Spinal cord (tissue), 10 donors: ENCODE measurements around the gene CALCOCO1. TPM values are rescaled to one million over a fixed set of nuclear protein-coding genes. Genes with fewer than 3 reads are reported as not detected.

ENCODE experiments used
- DNase-seq, 6 donors: peaks; one replicate each; pipeline versions ENCODE4 v3.0.0 to v3.0.0-alpha.2; 2013 to 2015; ENCODE audit warnings: low spot score in 6 of 6, low read depth in 4 of 6
- H3K27ac ChIP-seq: one replicate; pipeline ENCODE4 v1.5.1; 2013; ENCODE audit warnings: low read depth, low read length, control low read depth
- H3K27me3 ChIP-seq: one replicate; pipeline ENCODE4 v1.6.1; 2013; ENCODE audit warnings: low read length; ENCODE audit not compliant: control insufficient read depth, insufficient read depth
- H3K36me3 ChIP-seq: one replicate; pipeline ENCODE4 v1.6.1; 2013; ENCODE audit warnings: low read length; ENCODE audit not compliant: control insufficient read depth, insufficient read depth
- H3K4me1 ChIP-seq: one replicate; pipeline ENCODE4 v1.6.1; 2013; ENCODE audit warnings: low read length; ENCODE audit not compliant: control insufficient read depth, insufficient read depth
- H3K4me3 ChIP-seq: one replicate; pipeline ENCODE4 v1.5.1; 2013; ENCODE audit warnings: low read depth, low read length, control low read depth
- H3K9me3 ChIP-seq: one replicate; pipeline ENCODE4 v1.6.1; 2013; ENCODE audit warnings: low read length; ENCODE audit not compliant: control insufficient read depth, insufficient read depth
- WGBS: methylation state at CpG from one replicate; pipeline ENCODE4 v1.1.5; 2013; ENCODE audit warnings: missing lambda C conversion rate; ENCODE audit not compliant: insufficient coverage; 5-methylcytosine and 5-hydroxymethylcytosine counted together
- polyA plus RNA-seq, 2 donors: library from polyadenylated mRNA; unstranded; fragments of 120-200 nt; gene quantifications; one replicate each; pipeline ENCODE4 v1.2.1, GENCODE V29; 2013; ENCODE audit not compliant: insufficient read length in 2 of 2
- total RNA-seq, 2 donors: library from RNA; depleted of rRNA in 1 of 2; stranded (reverse); fragments of 120-200 nt in 1 of 2; fragments of >200 nt in 1 of 2; gene quantifications; one replicate each; pipeline versions ENCODE4 v1.2.3 to v1.2.4, GENCODE V29; 2013 to 2014
- donor health status: healthy.

CALCOCO1 gene
- total and polyA plus RNA-seq, 4 donors = 55.5 to 205 (median 103) TPM

DNA sequence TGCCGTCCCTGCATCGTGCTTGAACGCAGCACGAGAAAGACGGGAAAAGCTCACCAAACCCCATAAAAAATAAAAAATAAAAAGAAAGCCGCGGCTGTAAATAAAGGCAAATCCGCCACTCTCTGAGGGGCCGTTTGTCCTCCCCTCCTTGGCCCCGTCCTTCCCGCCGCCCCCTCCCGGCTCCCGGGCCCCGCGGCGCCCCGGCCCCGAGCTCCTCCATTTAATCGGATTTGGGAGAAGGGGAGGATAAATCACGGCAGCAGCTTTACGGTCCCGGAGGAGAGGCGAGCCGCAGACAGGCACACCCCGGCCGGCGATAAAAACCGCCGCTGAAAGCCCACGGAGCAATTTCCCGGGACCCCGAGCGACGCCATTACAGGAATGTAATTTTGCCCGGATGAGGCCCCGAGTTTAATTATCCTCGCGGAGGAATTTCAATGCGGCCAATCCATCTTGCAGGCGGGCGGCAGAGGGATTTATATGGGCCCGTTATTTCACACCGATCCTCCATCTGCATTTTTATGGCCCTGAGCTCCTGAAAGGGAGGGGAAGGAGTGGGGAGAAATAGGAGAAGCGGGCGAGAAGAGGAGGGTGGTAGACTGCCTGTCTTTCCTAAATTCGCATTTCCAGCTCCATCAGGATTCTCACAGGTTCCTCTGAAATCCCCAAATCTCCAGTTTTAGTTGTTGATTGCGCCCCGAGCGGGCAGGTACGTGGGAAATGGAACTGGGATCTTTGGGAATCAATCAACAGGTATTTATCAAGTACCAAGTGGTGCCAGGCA, 50.0 kb downstream of the CALCOCO1 start:
- WGBS = 0% methylated on average over 27 of the region's 51 CpGs
- peak in 3 of 6 donors; percentile 67 to 96 (median 82) for DNase-seq
- Histone ChIP-seq H3K9me3 (no peaks in the 10 kb centered on the region), H3K27ac (peak overlapping the region; percentile 100), H3K4me3 (peak overlapping the region; percentile 99), H3K4me1 (peaks cover 30% of the 10 kb centered on the region), H3K36me3 (peaks cover 19% of the 10 kb centered on the region), H3K27me3 (no peaks in the 10 kb centered on the region)

DNA sequence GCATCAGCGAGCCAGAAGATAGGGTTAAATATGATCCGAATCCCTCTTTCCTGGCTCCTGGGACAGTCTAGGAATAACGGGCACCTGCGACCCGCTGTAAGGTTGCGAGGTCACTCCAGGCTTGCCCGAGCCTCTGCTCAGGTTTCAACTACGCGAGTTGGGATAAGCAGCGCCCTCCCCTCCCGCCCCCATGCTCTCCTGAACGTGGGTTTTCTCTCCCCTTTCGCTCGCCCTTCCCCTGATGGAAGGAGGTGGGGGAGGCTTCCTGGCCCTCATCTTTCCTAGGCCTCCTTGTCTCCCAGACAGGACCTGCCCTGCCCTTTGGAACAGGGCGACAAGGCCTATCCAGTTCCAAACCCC, 50.6 kb downstream of the CALCOCO1 start:
- 11% methylated on average over 7 of the region's 15 CpGs for WGBS

DNA sequence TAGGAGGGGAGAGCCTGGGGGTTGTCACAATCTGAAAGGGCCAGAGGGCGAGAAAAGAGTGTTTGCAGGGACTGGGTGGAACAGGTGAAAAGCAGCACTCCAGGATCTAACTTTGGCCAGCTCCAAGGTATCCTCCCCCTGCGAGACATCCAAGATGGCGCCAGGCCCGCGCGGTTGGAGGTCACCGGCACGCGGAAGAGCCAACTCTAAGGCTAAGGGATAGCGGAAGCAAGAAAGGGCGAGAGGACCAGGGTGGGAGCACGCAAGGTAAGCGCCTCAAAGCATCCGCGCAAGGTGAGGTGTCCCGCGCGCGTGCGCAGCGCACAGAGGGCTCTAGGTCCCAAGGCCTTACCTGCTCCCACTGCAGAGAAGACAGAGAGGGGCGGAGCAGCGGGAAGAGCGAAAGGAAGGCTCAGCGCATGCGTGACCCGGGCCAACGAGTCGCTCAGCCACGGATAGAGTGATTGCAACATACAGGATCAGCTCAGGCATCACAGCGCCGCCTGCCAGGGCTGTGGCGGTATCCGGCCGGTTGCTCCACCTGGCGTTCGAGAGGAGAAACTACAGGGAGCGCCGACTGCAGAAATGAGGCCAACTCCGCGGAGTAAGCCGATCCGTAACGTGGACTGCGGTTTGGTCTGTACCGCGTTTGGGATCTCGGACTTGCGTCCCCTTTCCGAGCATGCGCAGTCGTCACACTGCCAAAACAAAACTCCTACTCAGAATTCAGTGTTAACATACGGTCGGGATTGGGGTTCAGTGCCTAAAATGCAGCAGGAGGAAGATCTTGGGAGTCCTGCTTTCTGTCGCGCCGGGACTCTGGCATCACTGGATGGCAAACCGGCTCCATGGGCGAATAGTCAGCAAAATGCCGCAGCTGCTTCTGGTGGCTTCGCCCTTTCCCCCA, 51.3 kb downstream of the CALCOCO1 start, which contains the start of gene ATP5MC2:
Gene ATP5MC2 (minus strand): TSS at position 383 of the 907 bp plus-strand sequence. CDS start 3,469 bp downstream, outside the sequence.
- Histone ChIP-seq H3K27me3 (no peaks in the 10 kb centered on the region), H3K4me3 (peak within 1 kb of the TSS; percentile 99), H3K9me3 (no peaks in the 10 kb centered on the region), H3K36me3 (peaks cover 27% of the 10 kb centered on the region), H3K4me1 (peaks cover 30% of the 10 kb centered on the region), H3K27ac (peak within 1 kb of the TSS; percentile 100)
- 1% methylated on average over 59 of the region's 61 CpGs for WGBS
- peak; percentile 96 to 100 (median 98) for DNase-seq

More for the DNA sequence above, 50.6 kb downstream of the CALCOCO1 start:
- Histone ChIP-seq H3K27ac (peak overlapping the region; percentile 100), H3K27me3 (no peaks in the 10 kb centered on the region), H3K36me3 (peaks cover 24% of the 10 kb centered on the region), H3K9me3 (no peaks in the 10 kb centered on the region), H3K4me1 (peaks cover 30% of the 10 kb centered on the region), H3K4me3 (peak overlapping the region; percentile 99)
- DNase-seq = peak in 1 of 6 donors; percentile 78

DNA sequence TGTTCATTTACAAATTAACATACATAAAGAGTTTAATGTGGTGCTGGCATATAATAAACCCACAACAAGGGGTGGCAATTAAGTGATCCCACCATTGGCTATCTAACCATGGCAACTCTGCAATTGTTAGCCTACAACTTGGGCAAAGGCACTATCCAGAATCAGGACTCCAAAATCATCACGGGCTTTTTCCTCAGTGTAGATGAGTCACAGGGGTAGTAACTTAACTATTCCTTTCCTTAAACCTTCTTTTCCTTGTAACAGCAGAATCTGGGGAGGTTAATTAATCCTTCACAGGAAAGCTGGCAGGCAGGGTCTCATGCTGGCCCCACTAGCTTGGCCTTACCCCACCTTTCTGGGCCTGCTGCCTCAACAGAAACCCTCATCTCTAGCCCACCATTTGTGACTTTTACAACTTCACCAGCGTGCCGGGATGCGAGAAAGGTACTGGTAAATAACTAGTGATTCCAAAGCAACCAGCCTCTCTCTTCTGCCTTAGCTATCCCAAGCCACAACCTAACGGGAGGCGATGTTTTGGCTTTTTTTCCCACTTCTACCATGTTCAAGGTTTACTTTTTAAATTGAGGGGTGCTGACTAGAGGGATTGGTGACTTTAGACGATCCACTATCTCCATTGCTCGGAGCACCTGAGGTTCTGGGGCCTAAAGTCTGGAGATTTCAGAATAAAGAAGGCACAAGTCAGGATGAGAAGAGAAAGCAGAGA, 52.1 kb downstream of the CALCOCO1 start:
- Histone ChIP-seq H3K27ac (peak overlapping the region; percentile 100), H3K9me3 (no peaks in the 10 kb centered on the region), H3K27me3 (no peaks in the 10 kb centered on the region), H3K4me3 (peak overlapping the region; percentile 99), H3K36me3 (peaks cover 32% of the 10 kb centered on the region), H3K4me1 (peaks cover 30% of the 10 kb centered on the region)
- no peak for DNase-seq
- 38% methylated on average over 3 of the region's 8 CpGs for WGBS

DNA sequence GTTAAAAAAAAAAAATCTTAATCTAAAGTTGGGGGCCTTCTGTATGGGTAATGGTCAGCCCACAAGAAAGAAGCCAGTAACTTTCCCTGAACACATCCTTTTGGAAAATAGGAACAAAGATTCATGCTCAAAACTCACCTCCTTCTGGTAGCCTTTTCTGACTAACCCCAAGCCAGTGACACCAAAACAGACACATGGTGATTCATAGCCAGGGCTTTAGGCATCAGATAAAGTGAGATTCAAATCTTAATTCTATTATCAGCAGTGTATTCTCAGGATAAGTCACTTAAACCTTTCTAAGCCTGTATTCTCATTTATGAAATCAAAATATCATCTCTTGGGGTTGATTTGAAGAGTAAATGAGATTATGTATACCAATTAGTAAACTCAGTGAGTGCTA, 56.3 kb downstream of the CALCOCO1 start:
- DNase-seq = no peak
- peaks cover 65% of the 10 kb centered on the region for H3K36me3 ChIP-seq
- no peak overlapping the region for H3K27ac ChIP-seq
- peaks cover 7% of the 10 kb centered on the region for H3K4me1 ChIP-seq
- no peaks in the 10 kb centered on the region for H3K9me3 ChIP-seq
- no peaks in the 10 kb centered on the region for H3K27me3 ChIP-seq
- no peak overlapping the region for H3K4me3 ChIP-seq

DNA sequence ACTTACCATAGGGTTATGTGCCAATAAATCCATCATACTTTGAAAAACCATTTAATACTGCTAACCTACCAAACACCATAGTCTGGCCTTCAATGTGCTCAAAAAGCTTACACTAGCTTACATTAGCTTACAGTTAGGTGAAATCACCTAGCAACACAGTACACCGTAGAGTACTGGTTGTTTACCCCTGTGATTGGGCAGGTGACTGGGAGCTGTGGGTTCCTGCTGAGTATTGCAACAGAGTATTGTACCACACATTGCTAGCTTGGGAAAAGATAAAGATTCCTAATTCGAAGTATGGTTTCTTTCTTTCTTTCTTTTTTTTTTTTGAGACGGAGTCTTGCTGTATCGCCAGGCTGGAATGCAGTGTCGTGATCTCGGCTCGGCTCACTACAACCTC, 56.9 kb downstream of the CALCOCO1 start:
- Histone ChIP-seq H3K27ac (no peak overlapping the region), H3K4me1 (peaks cover 4% of the 10 kb centered on the region), H3K9me3 (no peaks in the 10 kb centered on the region), H3K36me3 (peaks cover 66% of the 10 kb centered on the region), H3K27me3 (no peaks in the 10 kb centered on the region), H3K4me3 (no peak overlapping the region)
- 80% methylated on average over 1 of the region's 7 CpGs for WGBS
- no peak for DNase-seq

DNA sequence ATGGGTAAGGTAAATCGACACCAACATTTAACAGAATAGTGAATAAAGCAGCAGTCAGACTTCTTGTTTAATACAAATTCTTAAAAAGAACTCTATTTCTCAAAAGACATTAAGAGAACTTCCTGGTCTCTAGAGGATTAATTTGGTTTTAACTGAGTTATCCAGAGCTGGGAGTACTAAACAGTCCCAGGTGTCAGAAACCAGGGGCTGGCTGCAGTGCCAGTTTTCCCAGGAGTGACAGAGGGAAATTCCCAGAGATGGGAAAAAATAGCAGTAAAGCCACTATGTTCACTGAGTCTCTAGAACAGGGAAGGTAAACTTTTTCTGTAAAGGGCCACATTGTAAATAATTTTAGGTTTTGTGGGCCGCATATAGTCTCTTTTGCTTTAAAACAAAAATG, 60.2 kb downstream of the CALCOCO1 start:
- peaks cover 70% of the 10 kb centered on the region for H3K36me3 ChIP-seq

DNA sequence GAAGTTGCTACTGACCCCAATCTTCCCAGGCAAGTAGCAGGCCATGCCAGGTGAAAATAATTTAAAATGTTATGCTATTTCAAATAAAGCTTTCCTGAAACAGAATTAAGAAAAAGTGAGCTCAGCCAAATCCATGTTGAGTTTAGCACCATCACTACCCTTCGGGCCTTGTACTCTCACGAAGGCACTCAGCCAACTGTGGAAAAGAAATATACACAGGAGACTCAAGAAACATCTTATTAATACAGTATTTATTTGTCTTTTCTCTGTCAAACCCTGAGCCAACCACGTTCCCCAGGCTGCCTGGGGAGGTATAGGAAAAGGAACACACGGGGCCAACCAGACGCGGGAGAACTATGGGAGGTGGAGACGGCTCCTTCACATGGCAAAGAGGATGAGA, 62.3 kb downstream of the CALCOCO1 start:
- Histone ChIP-seq H3K4me1 (peaks cover 7% of the 10 kb centered on the region), H3K27me3 (no peaks in the 10 kb centered on the region), H3K27ac (no peak overlapping the region), H3K9me3 (no peaks in the 10 kb centered on the region), H3K4me3 (no peak overlapping the region), H3K36me3 (peaks cover 60% of the 10 kb centered on the region)
- 74% methylated on average over 5 of the region's 7 CpGs for WGBS
- DNase-seq = no peak

More for the DNA sequence above, 60.2 kb downstream of the CALCOCO1 start:
- Histone ChIP-seq H3K4me3 (no peak overlapping the region), H3K27me3 (no peaks in the 10 kb centered on the region), H3K9me3 (no peaks in the 10 kb centered on the region), H3K4me1 (no peaks in the 10 kb centered on the region), H3K27ac (no peak overlapping the region)
- DNase-seq = no peak
- WGBS = 82% methylated on average over 1 of the region's 2 CpGs

DNA sequence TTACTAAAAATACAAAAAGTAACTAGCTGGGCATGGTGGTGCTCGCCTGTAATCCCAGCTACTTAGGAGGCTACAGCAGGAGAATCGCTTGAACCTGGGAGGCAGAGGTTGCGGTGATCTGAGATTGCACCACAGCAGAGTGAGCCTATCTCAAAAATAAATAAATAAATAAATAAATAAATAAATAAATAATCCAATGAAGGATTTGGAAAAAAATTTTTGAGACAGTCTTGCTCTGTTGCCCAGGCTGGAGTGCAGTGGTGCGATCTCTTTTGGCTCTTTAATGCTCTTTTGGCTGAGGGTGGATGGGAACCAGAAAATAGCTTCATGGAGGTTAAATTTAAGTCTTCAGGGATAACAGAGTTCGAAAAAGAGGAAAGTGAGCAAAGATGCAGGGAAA, 63.1 kb downstream of the CALCOCO1 start:
- Histone ChIP-seq H3K4me3 (no peak overlapping the region), H3K27me3 (no peaks in the 10 kb centered on the region), H3K4me1 (peaks cover 11% of the 10 kb centered on the region), H3K27ac (no peak overlapping the region), H3K9me3 (no peaks in the 10 kb centered on the region), H3K36me3 (peaks cover 53% of the 10 kb centered on the region)
- DNase-seq = no peak
- 50% methylated on average over 2 of the region's 5 CpGs for WGBS
